ENCODE data around the gene MRPL48.
"Not testable (repeated sequence)": the region's sequence is repeated elsewhere in the genome, so short reads cannot be mapped to it uniquely, and the experiment has no call there.

MRPL48 gene

GRCh38 chr11:73787643-73788558 lies at the start of gene MRPL48:
Gene MRPL48, plus strand, starts transcription at chr11:73787874. Its CDS starts 98 bp downstream, at chr11:73787972.
- peak; percentile 82 to 84 for DNase-seq (ENCODE audit: low read depth in 2 of 2)

- DNase-seq (ENCODE audit: low read depth in 2 of 2) = no peak
Measured at GRCh38 chr11:73743045-73743444, 44.6 kb upstream of the MRPL48 start.

- DNase-seq (ENCODE audit: low read depth in 2 of 2) = no peak
Measured at GRCh38 chr11:73746701-73747100, 41.0 kb upstream of the MRPL48 start.

- DNase-seq (ENCODE audit: low read depth in 2 of 2) = no peak
Measured at GRCh38 chr11:73747762-73748161, 39.9 kb upstream of the MRPL48 start.

DNA sequence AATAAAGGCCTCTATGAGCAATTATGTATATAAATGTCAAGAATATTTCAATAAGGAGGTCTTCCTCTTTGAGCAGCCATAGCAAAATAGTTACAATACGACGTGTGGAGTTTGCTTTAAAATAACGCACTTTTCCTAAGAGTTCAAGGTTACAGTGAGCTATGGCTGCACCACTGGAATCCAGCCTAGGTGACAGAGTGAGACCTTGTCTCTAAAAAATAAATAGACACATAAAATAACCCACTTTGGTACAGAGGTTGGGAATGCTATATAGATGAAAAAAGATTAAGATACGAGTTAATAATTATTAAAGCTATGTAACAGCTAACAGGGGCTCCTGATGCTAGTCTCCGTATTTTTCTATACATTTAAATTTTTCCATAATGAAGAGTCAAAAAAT lies 39.4 kb upstream of the MRPL48 start:
- no peak for DNase-seq (ENCODE audit: low read depth in 2 of 2)

- no peak for DNase-seq (ENCODE audit: low read depth in 2 of 2)
Measured at GRCh38 chr11:73749118-73749517, 38.6 kb upstream of the MRPL48 start.

GRCh38 chr11:73750228-73750627 lies 37.4 kb upstream of the MRPL48 start:
- no peak for DNase-seq (ENCODE audit: low read depth in 2 of 2)

- DNase-seq (ENCODE audit: low read depth in 2 of 2) = not testable (repeated sequence)
Measured at GRCh38 chr11:73750862-73751261, 36.8 kb upstream of the MRPL48 start.

- DNase-seq (ENCODE audit: low read depth in 2 of 2) = no peak
Measured at GRCh38 chr11:73752216-73752867, 35.3 kb upstream of the MRPL48 start.

GRCh38 chr11:73752903-73753302 lies 34.8 kb upstream of the MRPL48 start:
- DNase-seq (ENCODE audit: low read depth in 2 of 2) = no peak

DNA sequence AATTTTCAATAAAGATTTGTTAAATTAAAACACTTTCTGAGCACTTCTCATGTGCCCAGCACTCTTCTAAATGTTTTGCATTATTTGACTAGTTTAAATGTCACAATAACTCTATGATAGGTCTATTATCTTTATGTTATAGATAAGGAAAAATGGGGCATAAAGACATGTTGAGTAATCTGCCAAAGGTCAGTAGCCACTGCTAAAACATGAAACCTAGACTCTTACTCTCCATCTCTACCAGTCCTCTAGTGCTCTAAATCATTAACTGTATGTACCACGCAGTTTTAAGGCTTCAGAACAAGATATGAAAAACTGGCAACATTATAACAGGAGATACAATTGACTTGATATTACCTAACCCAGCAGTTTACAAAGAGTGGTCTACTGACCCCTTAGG lies 33.7 kb upstream of the MRPL48 start:
- DNase-seq (ENCODE audit: low read depth in 2 of 2) = no peak

- no peak for DNase-seq (ENCODE audit: low read depth in 2 of 2)
Measured at GRCh38 chr11:73755670-73756069, 32.0 kb upstream of the MRPL48 start.

DNA sequence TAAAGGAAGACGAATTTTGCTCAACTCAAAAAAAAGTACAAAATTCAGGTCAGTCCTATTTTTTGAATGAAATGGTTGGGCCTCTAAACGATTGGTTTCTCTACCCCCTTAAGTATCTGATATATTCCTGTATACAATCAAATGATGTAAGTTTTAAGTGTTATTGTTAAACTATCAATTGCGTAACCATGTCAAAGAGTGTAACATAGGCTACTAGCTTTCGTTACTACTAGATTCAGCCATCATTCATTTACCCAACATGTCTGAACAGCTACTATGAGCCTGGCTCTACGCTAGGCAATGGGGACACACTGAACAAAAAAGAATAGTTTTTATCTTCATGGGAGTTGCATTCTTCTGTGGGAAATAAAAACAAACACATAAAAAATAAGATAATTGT lies 30.1 kb upstream of the MRPL48 start:
- DNase-seq (ENCODE audit: low read depth in 2 of 2) = no peak

DNA sequence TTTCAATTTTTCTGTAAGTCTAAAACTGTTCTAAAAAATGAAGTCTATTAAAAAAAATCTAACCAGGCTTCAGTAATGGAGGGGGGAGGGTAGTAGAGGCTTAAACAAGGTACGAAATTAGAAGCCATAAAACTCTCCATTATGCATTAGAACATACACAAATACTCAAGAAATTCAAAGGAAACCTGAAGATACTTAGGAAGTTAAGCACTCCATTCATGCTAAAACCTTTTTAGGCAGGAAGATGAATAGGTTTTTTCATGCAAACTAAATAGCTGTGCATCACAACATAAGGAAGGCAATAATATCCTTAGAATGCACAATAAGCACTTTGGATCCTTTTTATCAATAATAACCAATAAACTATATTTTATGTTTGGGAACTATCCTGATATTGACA lies 29.2 kb upstream of the MRPL48 start:
- no peak for DNase-seq (ENCODE audit: low read depth in 2 of 2)

DNA sequence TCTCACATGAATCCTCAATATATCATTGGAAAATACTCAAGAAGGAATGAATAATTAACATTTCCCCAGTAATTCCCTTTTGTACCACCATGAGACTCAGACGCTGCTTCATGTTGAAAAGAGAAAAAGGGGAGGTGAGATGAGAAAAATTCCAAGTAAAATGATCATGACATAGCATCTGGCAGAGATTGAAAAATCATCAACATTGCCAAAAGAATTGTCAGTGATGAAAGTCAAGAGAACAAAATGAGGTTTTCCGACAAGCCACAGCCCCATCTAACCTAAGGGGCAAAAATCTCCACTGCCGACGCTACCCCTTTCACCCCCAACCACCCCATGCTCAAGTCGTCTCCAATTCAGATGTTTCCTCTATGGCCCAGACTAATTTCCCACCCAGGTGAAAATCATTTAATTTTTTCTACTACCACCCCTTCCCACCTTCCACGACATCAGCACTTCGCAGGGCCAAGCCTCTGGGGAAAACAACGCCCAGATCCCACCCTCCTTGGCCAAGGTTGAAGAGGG lies 28.0 kb upstream of the MRPL48 start:
- DNase-seq (ENCODE audit: low read depth in 2 of 2) = no peak

GRCh38 chr11:73760135-73760678 lies 27.5 kb upstream of the MRPL48 start:
- no peak for DNase-seq (ENCODE audit: low read depth in 2 of 2)

GRCh38 chr11:73760679-73761402 lies 26.8 kb upstream of the MRPL48 start, which contains the start of gene RAB6A:
Gene RAB6A, minus strand, starts transcription at chr11:73761074. Its CDS starts 439 bp downstream, at chr11:73760635.
- DNase-seq (ENCODE audit: low read depth in 2 of 2) = peak; percentile 99

DNA sequence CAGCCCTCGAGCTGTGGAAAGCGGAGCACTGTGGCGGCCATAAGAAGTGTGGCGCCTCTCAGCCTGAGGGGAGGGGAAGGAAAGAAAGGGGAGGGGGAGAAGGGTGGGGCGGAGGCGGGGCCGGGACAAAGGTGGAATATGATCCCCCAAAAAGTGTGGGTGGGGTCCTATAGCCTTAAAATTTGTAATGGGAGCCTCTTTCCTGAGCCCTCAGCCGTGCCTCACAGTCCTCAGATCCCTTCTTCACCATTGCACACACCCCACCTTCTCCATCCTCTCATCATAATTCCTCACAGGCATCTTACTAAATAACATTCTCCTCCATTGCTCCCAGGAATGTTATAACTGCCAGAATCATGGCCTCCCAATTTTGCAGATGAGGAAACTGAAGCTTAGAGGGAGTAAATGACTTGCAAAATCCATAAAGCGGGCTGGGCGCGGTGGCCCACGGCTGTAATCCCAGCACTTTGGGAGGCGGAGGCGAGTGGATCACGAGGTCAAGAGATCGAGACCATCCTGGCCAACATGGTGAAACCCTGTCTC lies 26.2 kb upstream of the MRPL48 start:
- no peak for DNase-seq (ENCODE audit: low read depth in 2 of 2)

- no peak for DNase-seq (ENCODE audit: low read depth in 2 of 2)
Measured at GRCh38 chr11:73762732-73763131, 24.9 kb upstream of the MRPL48 start.

DNA sequence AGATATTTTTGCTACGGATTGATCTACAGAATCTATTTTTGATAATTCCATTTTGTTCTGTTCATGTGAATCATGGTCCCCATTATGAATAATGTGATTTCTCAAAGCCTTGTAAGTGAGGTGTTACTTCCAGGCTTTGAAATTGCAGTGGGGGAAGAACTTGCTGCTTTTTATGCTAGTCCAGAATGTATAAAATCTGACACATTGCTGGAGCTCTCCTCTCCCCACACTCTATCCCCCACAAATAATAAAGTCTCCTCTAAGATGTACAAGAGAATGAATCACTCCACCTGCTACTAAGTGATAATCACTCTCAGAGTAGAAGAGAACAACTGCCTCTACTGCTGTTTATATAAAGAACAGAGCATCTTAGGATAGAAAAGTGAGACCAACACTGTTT lies 20.9 kb upstream of the MRPL48 start:
- DNase-seq (ENCODE audit: low read depth in 2 of 2) = no peak

- DNase-seq (ENCODE audit: low read depth in 2 of 2) = not testable (repeated sequence)
Measured at GRCh38 chr11:73770811-73771210, 16.9 kb upstream of the MRPL48 start.

All from activated CD4-positive, alpha-beta T cell treated with anti-CD3 and anti-CD28 coated beads for 24 hours (primary cell).